Stimulated activated CD8-positive, alpha-beta memory T cell treated with anti-CD3 and anti-CD28 coated beads, Interleukin-4, amount 100 ng/mL, for 48 hours (primary cell): ENCODE results near the gene XDH.

Source experiments
- DNase-seq: peaks from one replicate; pipeline ENCODE4 v3.0.0-alpha.2; 2020

Gene XDH

GRCh38 chr2:31414601-31415241 lies at the start of gene XDH:
Gene XDH (minus strand): TSS chr2:31414742. CDS start chr2:31414666, 76 bp downstream.
- no peak for DNase-seq

GRCh38 chr2:31457651-31458050 lies 43.1 kb upstream of the XDH start:
- no peak for DNase-seq

- DNase-seq = no peak
Measured at GRCh38 chr2:31446848-31447247, 32.3 kb upstream of the XDH start.

- no peak for DNase-seq
Measured at GRCh38 chr2:31442376-31442775, 27.8 kb upstream of the XDH start.

GRCh38 chr2:31440764-31441163 lies 26.2 kb upstream of the XDH start:
- no peak for DNase-seq

GRCh38 chr2:31434911-31435310 lies 20.4 kb upstream of the XDH start:
- DNase-seq = no peak

GRCh38 chr2:31433541-31433940 lies 19.0 kb upstream of the XDH start:
- DNase-seq = no peak

- no peak for DNase-seq
Measured at GRCh38 chr2:31430439-31431165, 16.1 kb upstream of the XDH start.

- peak; percentile 63 for DNase-seq
Measured at GRCh38 chr2:31429759-31430438, 15.4 kb upstream of the XDH start.

- no peak for DNase-seq
Measured at GRCh38 chr2:31429040-31429439, 14.5 kb upstream of the XDH start.

GRCh38 chr2:31428001-31428418 lies 13.5 kb upstream of the XDH start:
- no peak for DNase-seq

GRCh38 chr2:31426096-31426495 lies 11.6 kb upstream of the XDH start:
- no peak for DNase-seq

GRCh38 chr2:31421634-31422033 lies 7.1 kb upstream of the XDH start:
- DNase-seq = no peak

GRCh38 chr2:31420936-31421335 lies 6.4 kb upstream of the XDH start:
- DNase-seq = no peak

- DNase-seq = no peak
Measured at GRCh38 chr2:31419386-31419785, 4.8 kb upstream of the XDH start.

- DNase-seq = no peak
Measured at GRCh38 chr2:31415421-31415820, 879 bp upstream of the XDH start.

GRCh38 chr2:31413862-31414550 lies 536 bp downstream of the XDH start:
- no peak for DNase-seq

- no peak for DNase-seq
Measured at GRCh38 chr2:31413025-31413424, 1.5 kb downstream of the XDH start.

GRCh38 chr2:31411771-31412170 lies 2.8 kb downstream of the XDH start:
- DNase-seq = no peak

GRCh38 chr2:31406593-31407385 lies 7.8 kb downstream of the XDH start:
- no peak for DNase-seq

- DNase-seq = no peak
Measured at GRCh38 chr2:31404827-31405226, 9.7 kb downstream of the XDH start.

GRCh38 chr2:31404302-31404701 lies 10.2 kb downstream of the XDH start:
- no peak for DNase-seq

GRCh38 chr2:31402388-31402787 lies 12.2 kb downstream of the XDH start:
- DNase-seq = no peak
